Right lobe of liver (tissue), 4 donors: ENCODE data around the gene ENTPD1.

Experiments used
- CTCF ChIP-seq, 4 donors: fragments of 200-600 bp in 3 of 4; fragments of 450-650 bp in 1 of 4; IDR thresholded peaks; one replicate each; pipeline versions ENCODE4 v1.5.1 to v1.8.0; 2016 to 2022; ENCODE audit warnings: antibody characterized with exemption in 4 of 4, mild to moderate bottlenecking in 2 of 4
- POLR2A ChIP-seq: fragments of 450-650 bp; IDR thresholded peaks from one replicate; pipeline ENCODE4 v1.6.1; 2017; ENCODE audit warnings: antibody characterized with exemption, mild to moderate bottlenecking
- donor health status: DM: no; HTN: no; CAD: no.
- donor health status: DM: no; HTN: no; CAD: no.
- donor health status: DM: no; HTN: yes; CAD: no.

- TF ChIP-seq POLR2A (no peak), CTCF (IDR thresholded peaks at IDR 0.05) (no peak)
Measured at GRCh38 chr10:95784279-95784913, 28.4 kb downstream of the ENTPD1 start.
